ENCODE results near the gene KRTAP10-1.

The KRTAP10-1 gene

DNA sequence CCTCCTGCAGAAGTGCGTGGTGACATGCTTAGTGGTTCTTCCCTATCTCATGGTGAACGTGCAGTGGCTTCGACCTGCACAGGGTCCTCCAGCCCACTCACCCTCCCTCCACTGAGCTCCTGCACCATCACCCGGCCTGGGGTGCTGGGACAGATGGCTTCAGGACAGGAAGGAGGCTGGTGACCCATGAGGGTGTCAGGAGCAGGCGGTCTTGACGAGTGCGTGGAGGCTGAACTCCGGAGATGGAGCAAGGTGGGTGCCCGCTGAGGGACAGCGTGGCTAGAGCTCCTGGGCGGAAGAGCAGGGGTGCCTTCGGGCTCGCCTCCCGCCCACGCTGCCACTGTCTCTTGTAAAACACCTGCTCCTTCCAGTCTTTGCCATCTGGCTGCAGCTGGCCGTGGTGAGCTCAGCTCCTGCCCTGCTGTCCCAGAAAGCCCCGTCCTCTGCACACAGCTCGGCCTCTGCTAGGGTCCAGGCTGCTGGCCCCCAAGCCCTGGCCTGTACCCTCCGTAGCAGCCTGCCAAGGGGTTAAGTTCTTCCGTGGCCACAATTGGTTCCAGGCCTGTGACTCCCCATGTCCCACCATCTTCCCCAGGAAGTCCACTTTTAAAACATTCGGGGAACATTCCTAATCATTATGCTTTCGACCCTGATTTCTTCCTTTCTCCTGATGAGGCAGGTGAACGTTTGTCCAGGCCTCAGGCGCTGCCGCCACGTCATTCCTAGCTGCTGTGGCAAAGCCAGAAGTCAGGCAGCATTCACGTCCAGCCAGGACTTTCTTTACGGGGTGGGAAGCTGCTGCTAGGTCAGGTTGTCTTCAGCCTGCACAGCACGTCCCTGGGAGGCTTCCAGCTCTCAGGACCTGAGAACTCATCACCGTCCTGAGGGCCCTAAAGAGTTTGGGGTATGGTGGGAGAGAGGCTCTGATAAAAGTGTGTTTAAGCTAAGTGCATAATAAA, 8.1 kb downstream of the KRTAP10-1 start:
- no peaks in the 10 kb centered on the region for H3K9me2 ChIP-seq (replicated peaks; ENCODE audit: insufficient read depth, low read length)
- no peaks in the 10 kb centered on the region for H4K20me1 ChIP-seq (ENCODE audit: low read depth, low read length)
- no peaks in the 10 kb centered on the region for H3K79me2 ChIP-seq (ENCODE audit: insufficient read depth, low read length)
- H3K36me3 ChIP-seq (ENCODE audit: low read length) = no peaks in the 10 kb centered on the region
- no peak overlapping the region for H3K27ac ChIP-seq (ENCODE audit: low read depth, low read length)
- no peak overlapping the region for H3K9ac ChIP-seq (ENCODE audit: low read length)
- H3F3A ChIP-seq (ENCODE audit: insufficient read depth) = no peaks in the 10 kb centered on the region
- H3K4me3 ChIP-seq (ENCODE audit: insufficient read depth, low read length, poor library complexity, severe bottlenecking) = no peak overlapping the region
- no peaks in the 10 kb centered on the region for H3K9me3 ChIP-seq (ENCODE audit: insufficient read depth, low read length)
- no peak overlapping the region for H3K4me2 ChIP-seq (ENCODE audit: low read depth, low read length, poor library complexity, severe bottlenecking)
- TF ChIP-seq EZH2phosphoT487 (conservative IDR thresholded peaks at IDR 0.05; ENCODE audit: low read length) = no peak
- TF ChIP-seq, protein P1, sequence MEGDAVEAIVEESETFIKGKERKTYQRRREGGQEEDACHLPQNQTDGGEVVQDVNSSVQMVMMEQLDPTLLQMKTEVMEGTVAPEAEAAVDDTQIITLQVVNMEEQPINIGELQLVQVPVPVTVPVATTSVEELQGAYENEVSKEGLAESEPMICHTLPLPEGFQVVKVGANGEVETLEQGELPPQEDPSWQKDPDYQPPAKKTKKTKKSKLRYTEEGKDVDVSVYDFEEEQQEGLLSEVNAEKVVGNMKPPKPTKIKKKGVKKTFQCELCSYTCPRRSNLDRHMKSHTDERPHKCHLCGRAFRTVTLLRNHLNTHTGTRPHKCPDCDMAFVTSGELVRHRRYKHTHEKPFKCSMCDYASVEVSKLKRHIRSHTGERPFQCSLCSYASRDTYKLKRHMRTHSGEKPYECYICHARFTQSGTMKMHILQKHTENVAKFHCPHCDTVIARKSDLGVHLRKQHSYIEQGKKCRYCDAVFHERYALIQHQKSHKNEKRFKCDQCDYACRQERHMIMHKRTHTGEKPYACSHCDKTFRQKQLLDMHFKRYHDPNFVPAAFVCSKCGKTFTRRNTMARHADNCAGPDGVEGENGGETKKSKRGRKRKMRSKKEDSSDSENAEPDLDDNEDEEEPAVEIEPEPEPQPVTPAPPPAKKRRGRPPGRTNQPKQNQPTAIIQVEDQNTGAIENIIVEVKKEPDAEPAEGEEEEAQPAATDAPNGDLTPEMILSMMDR (IDR thresholded peaks at IDR 0.05; ENCODE audit: insufficient read depth, low read length, poor library complexity, severe bottlenecking) = no peak
- no peaks in the 10 kb centered on the region for H3K27me3 ChIP-seq (ENCODE audit: low read length)
- H2AFZ ChIP-seq (ENCODE audit: low read depth, low read length, severe bottlenecking) = no peak overlapping the region

DNA sequence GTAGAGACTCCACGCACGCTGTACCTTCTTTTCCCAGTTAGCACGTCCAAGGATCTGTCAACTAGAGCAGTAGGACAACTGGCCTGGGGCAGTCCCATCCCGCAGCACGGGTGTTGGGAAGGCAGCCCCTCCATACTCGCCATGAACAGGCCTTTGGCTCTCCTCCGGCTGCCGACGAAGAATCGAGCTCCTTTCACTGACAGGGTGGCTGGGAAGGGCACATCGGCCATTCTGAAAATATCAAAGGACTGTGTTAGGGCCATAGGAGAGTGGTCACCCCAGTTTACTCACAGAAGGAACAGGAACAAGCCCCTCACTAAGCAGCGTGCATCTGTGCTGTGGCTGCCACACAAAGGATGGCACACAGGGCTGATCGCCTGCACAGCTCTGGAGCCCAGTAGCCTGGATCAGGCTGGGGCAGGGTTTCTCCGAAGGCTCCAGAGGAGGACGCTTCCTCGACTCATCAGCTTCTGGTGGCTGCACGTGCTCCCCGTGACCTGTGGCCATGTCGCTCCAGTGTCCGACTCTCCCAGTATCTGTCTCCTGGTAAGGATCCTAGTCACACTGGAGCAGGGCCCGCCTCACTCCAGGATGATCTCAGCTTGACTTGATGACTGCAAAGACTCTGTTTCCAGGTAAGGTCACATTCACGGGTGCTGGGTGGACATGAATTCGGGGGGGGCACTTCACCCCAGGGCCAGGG, 8.9 kb downstream of the KRTAP10-1 start:
- no peaks in the 10 kb centered on the region for H4K20me1 ChIP-seq (ENCODE audit: low read depth, low read length)
- H3K4me2 ChIP-seq (ENCODE audit: low read depth, low read length, poor library complexity, severe bottlenecking) = no peak overlapping the region
- no peak overlapping the region for H2AFZ ChIP-seq (ENCODE audit: low read depth, low read length, severe bottlenecking)
- no peaks in the 10 kb centered on the region for H3K27me3 ChIP-seq (ENCODE audit: low read length)
- no peaks in the 10 kb centered on the region for H3F3A ChIP-seq (ENCODE audit: insufficient read depth)
- no peaks in the 10 kb centered on the region for H3K36me3 ChIP-seq (ENCODE audit: low read length)
- TF ChIP-seq, protein P1 (IDR thresholded peaks at IDR 0.05; ENCODE audit: insufficient read depth, low read length, poor library complexity, severe bottlenecking) = no peak
- no peak for TF ChIP-seq EZH2phosphoT487 (conservative IDR thresholded peaks at IDR 0.05; ENCODE audit: low read length)
- H3K9me3 ChIP-seq (ENCODE audit: insufficient read depth, low read length) = no peaks in the 10 kb centered on the region
- H3K9me2 ChIP-seq (replicated peaks; ENCODE audit: insufficient read depth, low read length) = no peaks in the 10 kb centered on the region
- no peak overlapping the region for H3K4me3 ChIP-seq (ENCODE audit: insufficient read depth, low read length, poor library complexity, severe bottlenecking)
- H3K27ac ChIP-seq (ENCODE audit: low read depth, low read length) = no peak overlapping the region
- no peak overlapping the region for H3K9ac ChIP-seq (ENCODE audit: low read length)
- H3K79me2 ChIP-seq (ENCODE audit: insufficient read depth, low read length) = no peaks in the 10 kb centered on the region

DNA sequence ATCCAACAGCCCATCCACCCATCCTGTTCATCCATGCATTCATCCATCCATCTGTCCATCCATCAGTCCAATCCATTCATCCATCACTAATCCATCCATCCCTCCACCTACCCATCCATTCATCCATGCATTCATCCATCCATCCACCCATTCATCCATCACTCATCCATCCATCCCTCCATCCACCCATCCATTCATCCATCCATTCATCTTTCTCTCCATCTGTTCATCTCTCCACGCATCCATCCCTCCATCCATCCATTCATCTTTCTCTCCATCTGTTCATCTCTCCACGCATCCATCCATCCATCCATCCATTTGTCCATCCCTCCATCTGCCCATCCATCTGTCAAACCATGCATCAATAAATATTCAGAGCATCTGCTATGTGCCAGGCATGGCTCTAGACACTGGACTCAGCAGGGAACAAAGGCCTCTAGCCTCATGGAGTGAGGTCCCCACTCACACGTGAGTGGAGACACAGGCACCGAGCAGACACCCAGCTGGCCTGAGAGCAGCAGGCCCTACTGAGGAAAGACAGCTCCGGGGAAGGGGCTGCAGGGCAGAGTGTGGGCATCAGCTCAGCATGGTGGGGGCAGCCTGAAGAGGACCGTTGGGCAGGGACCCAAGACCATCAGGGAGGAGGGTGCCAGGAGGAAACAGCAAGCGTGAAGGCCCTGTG, 9.6 kb downstream of the KRTAP10-1 start:
- H3K9ac ChIP-seq (ENCODE audit: low read length) = no peak overlapping the region
- H3K36me3 ChIP-seq (ENCODE audit: low read length) = no peaks in the 10 kb centered on the region
- no peaks in the 10 kb centered on the region for H3F3A ChIP-seq (ENCODE audit: insufficient read depth)
- no peaks in the 10 kb centered on the region for H3K27me3 ChIP-seq (ENCODE audit: low read length)
- no peak overlapping the region for H3K4me3 ChIP-seq (ENCODE audit: insufficient read depth, low read length, poor library complexity, severe bottlenecking)
- no peak for TF ChIP-seq EZH2phosphoT487 (conservative IDR thresholded peaks at IDR 0.05; ENCODE audit: low read length)
- TF ChIP-seq, protein P1 (IDR thresholded peaks at IDR 0.05; ENCODE audit: insufficient read depth, low read length, poor library complexity, severe bottlenecking) = no peak
- no peaks in the 10 kb centered on the region for H3K79me2 ChIP-seq (ENCODE audit: insufficient read depth, low read length)
- H3K9me3 ChIP-seq (ENCODE audit: insufficient read depth, low read length) = no peaks in the 10 kb centered on the region
- no peak overlapping the region for H3K27ac ChIP-seq (ENCODE audit: low read depth, low read length)
- no peaks in the 10 kb centered on the region for H4K20me1 ChIP-seq (ENCODE audit: low read depth, low read length)
- no peaks in the 10 kb centered on the region for H3K9me2 ChIP-seq (replicated peaks; ENCODE audit: insufficient read depth, low read length)
- H3K4me2 ChIP-seq (ENCODE audit: low read depth, low read length, poor library complexity, severe bottlenecking) = no peak overlapping the region
- H2AFZ ChIP-seq (ENCODE audit: low read depth, low read length, severe bottlenecking) = no peak overlapping the region

Measured in SU-DHL-6 (cell line).